Suprapubic skin (tissue), 3 donors: ENCODE data around the gene IL31.

Source experiments
- CTCF ChIP-seq, 2 donors: fragments of 200-600 bp in 1 of 2; fragments of 450-650 bp in 1 of 2; sonication (generic) in 1 of 2; IDR thresholded peaks; one replicate each; pipeline ENCODE4 v1.5.1; 2016 to 2019; ENCODE audit warnings: antibody characterized with exemption in 2 of 2, mild to moderate bottlenecking in 1 of 2, moderate library complexity in 1 of 2
- EP300 ChIP-seq: sonication (generic); formaldehyde crosslinking; IDR thresholded peaks from one replicate; pipeline ENCODE4 v1.6.1; 2017; ENCODE audit warnings: antibody characterized with exemption
- POLR2A ChIP-seq, 2 donors: fragments of 450-650 bp; IDR thresholded peaks; one replicate each; pipeline ENCODE4 v1.6.1; 2017; ENCODE audit warnings: antibody characterized with exemption in 2 of 2, mild to moderate bottlenecking in 2 of 2, moderate library complexity in 2 of 2

GRCh38 chr12:122138616-122139015 is 35.4 kb downstream of the IL31 start:
- TF ChIP-seq CTCF (IDR thresholded peaks at IDR 0.05) (no peak), POLR2A (IDR thresholded peaks at IDR 0.05) (no peak), EP300 (no peak)
